Measurements from ENCODE around the gene KLHL35. TPM values are rescaled to one million over a fixed set of nuclear protein-coding genes. Genes with fewer than 3 reads are reported as not detected.

Gene KLHL35
- total RNA-seq, 1 experiment from 2014 or later: 0.83 TPM

- Mint-ChIP-seq H3K9me3 (peaks cover 16 to 24% of the 10 kb centered on the region in 2 experiments), H3K27me3 (ENCODE audit: low read depth) (peaks cover 62% of the 10 kb centered on the region)
Observed at GRCh38 chr11:75429902-75430713, 2.9 kb downstream of the KLHL35 start.

More at GRCh38 chr11:75429902-75430713, 2.9 kb downstream of the KLHL35 start:
- no CpG with 5 or more reads among the region's 134 CpGs for WGBS (ENCODE audit: extremely low coverage, insufficient read length, low lambda C conversion rate)
- H3K27ac Mint-ChIP-seq: 0 out of 7 replicates have a peak overlapping the region, but pooled peaks of 1 of the 3 experiments have one; percentile 40
- H3K36me3 Mint-ChIP-seq (ENCODE audit: insufficient read depth in 1 of 3, low read depth in 3 of 3): peaks cover 3 to 11% (median 8%) of the 10 kb centered on the region in 3 experiments; a peak in 6 of 7 replicates
- H2BK15ac ChIP-seq (ENCODE audit: low read depth, low read length): no peak overlapping the region
- no peak overlapping the region for H3K27ac ChIP-seq (ENCODE audit: insufficient read length, low read depth, low read length)
- no peak overlapping the region for H4K91ac ChIP-seq (ENCODE audit: insufficient read length, low read depth, low read length)
- H2BK12ac ChIP-seq (ENCODE audit: insufficient read length, low read depth, low read length): no peak overlapping the region
- no peak overlapping the region for H3K9ac ChIP-seq (ENCODE audit: extremely low read depth, insufficient read length, low read length)
- no peaks in the 10 kb centered on the region for H4K20me1 ChIP-seq (ENCODE audit: control insufficient read depth, insufficient read depth, insufficient read length)
- no peak overlapping the region for H2AK5ac ChIP-seq (ENCODE audit: insufficient read length, low read length)
- H3K79me1 ChIP-seq (ENCODE audit: insufficient read depth, low read depth, low read length, poor library complexity, severe bottlenecking): no peaks in the 10 kb centered on the region
- H4K8ac ChIP-seq (replicated peaks; ENCODE audit: insufficient read length, low read depth, low read length): no peak overlapping the region
- H3K4me2 ChIP-seq (ENCODE audit: insufficient read depth, insufficient read length, low read length): peak overlapping the region; percentile 62
- no peak overlapping the region for H3K56ac ChIP-seq (ENCODE audit: insufficient read length, low read depth, low read length)
- H3K23me2 ChIP-seq (ENCODE audit: insufficient read length, low read depth, low read length, poor library complexity, severe bottlenecking): peaks cover 6% of the 10 kb centered on the region
- H3K4me1 Mint-ChIP-seq: peaks cover 29% of the 10 kb centered on the region in 2 experiments
- H4K5ac ChIP-seq (ENCODE audit: insufficient read length, low read depth, low read length): no peak overlapping the region
- no peaks in the 10 kb centered on the region for H3K79me2 ChIP-seq (ENCODE audit: insufficient read depth, low read length)
- H2BK5ac ChIP-seq (ENCODE audit: insufficient read length, low read length): no peak overlapping the region
- H3K9me3 ChIP-seq (ENCODE audit: control insufficient read depth, low read depth, low read length): peaks cover 10% of the 10 kb centered on the region
- DNase-seq: peak; percentile 69
- peak overlapping the region; percentile 64; the same call in 1 of the 2 replicates for H3K14ac ChIP-seq (ENCODE audit: insufficient read depth, low read length)
- H3K23ac ChIP-seq (ENCODE audit: insufficient read length, low read depth, low read length): no peak overlapping the region
- H2BK20ac ChIP-seq (ENCODE audit: low read depth, low read length, poor library complexity, severe bottlenecking): no peak overlapping the region
- peaks cover 3% of the 10 kb centered on the region; the same call in 1 of the 2 replicates for H3K4me1 ChIP-seq (ENCODE audit: insufficient read depth, low read length)
- TF ChIP-seq CTCF (conservative IDR thresholded peaks at IDR 0.05): no peak; the same call in 2 of the 3 replicates
- no peak overlapping the region for H2BK120ac ChIP-seq (ENCODE audit: low read depth, low read length, poor library complexity, severe bottlenecking)
- H3K27me3 ChIP-seq (ENCODE audit: insufficient read depth, low read length): peaks cover 41% of the 10 kb centered on the region
- H3K18ac ChIP-seq (ENCODE audit: insufficient read length, low read depth, low read length): no peak overlapping the region
- peak overlapping the region; percentile 55 to 82 for H3K4me3 Mint-ChIP-seq
- no peak overlapping the region for H2AFZ ChIP-seq (ENCODE audit: low read length)
- H3T11ph ChIP-seq (ENCODE audit: low read length): no peak overlapping the region
- no peak overlapping the region for H3K4ac ChIP-seq (ENCODE audit: low read depth, low read length)
